Measurements from ENCODE around the gene C16orf78. TPM values are rescaled to one million over a fixed set of nuclear protein-coding genes. Genes with fewer than 3 reads are reported as not detected.

C16orf78 gene
- total RNA-seq, 1 experiment from 2014 or later = not detected

DNA sequence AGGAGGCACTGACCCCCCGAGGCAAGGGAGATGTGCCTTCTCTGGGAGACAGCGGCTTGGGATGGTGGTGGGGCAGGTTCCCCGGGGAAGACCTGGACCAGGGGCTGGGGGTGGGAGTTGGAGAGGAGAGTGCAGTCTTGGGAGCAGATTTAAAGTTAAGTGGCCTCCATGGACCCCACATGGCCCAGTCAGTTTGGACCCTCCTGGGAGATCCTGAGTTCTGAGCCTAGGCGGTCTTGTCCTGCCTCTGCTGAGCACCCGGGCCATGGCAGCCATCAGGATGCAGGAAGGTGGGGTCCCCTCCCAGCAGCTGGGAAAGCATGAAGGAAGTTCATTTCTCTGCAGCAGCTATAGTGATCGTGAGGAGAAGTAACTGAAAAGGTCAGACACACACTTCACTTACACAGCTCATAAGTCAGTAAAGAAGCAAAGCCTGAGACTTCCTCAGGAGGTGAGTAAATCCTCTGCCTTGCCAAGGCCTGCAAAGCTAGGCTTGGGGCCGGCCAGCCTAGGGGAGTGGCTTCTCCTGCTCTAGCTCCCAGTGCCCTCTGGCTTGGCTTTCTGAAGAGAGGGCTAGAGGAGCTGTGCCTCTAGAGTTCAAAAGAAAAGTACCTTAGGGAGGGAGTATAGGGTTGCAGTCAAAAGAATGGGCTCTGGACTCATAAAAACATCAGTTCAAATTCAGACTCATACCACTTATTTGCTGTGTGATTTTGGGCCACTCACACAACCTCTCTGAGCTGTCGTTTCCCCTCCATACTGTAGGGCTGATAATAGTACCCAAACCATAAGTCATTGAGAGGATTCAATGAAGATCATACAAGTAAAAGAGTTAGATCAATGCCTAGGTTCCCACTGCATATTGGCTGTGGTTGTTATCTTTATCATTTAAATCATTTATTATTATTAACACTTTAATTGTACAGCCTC lies 31.0 kb upstream of the C16orf78 start:
- Mint-ChIP-seq H3K9me3 (no peaks in the 10 kb centered on the region), H3K4me1 (no peaks in the 10 kb centered on the region), H3K27ac (no peak overlapping the region), H3K36me3 (no peaks in the 10 kb centered on the region), H3K4me3 (no peak overlapping the region), H3K27me3 (ENCODE audit: low read depth) (peaks cover 6% of the 10 kb centered on the region)
- POLR2A ChIA-PET = no interaction called here
- CTCF ChIA-PET = interaction anchor here (0.6 to 1.2 kb wide), 3 partner anchors 10 to 511 kb away, joined by 3 to 7 read pairs (median 3); no protein-coding TSS in a partner anchor
- ATAC-seq (no peak), DNase-seq (ENCODE audit: low spot score) (no peak)
- no peak for TF ChIP-seq GABPB1 (CRISPR knock-in tag; IDR thresholded peaks at IDR 0.05)
- TF ChIP-seq ZNF219 (CRISPR knock-in tag; IDR thresholded peaks at IDR 0.05; ENCODE audit: borderline replicate concordance) = no peak
- no peak for TF ChIP-seq SMAD3 (CRISPR knock-in tag; IDR thresholded peaks at IDR 0.05; ENCODE audit: borderline replicate concordance)
- no peak for TF ChIP-seq IRF2 (CRISPR knock-in tag; IDR thresholded peaks at IDR 0.05; ENCODE audit: borderline replicate concordance, low read depth)
- no peak for TF ChIP-seq GRHL2 (CRISPR knock-in tag; IDR thresholded peaks at IDR 0.05; ENCODE audit: insufficient replicate concordance, severe bottlenecking)
- no peak for TF ChIP-seq RELA (CRISPR knock-in tag; IDR thresholded peaks at IDR 0.05; ENCODE audit: borderline replicate concordance)
- TF ChIP-seq, protein P1, sequence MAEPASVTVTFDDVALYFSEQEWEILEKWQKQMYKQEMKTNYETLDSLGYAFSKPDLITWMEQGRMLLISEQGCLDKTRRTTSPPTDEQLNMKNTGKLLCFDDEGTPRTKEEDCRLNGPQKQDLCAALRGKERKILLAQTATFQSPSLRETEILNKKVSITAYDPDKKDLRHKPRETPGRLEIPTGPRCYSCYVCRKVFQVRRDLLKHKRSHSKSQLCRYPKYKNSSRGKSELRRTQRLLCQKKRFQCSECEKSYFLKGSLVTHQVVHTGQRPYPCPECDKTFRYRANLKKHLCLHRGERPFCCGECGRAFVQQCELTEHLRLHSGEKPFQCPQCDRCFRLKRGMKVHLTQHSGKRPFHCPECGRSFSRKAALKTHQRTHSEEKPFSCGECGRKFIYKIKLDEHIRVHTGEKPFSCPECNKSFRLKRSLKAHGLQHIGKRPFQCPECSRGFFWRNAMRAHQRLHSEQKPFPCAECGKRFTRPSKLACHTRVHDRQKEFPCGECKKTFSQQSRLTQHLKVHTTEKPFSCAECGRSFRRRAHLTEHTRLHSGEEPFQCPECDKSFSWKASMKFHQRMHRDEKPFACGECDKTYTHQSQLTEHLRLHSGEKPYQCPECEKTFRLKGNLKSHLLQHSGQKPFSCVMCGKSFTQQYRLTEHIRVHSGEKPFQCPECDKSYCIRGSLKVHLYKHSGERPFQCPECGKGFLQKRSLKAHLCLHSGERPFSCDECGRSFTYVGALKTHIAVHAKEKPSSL (CRISPR knock-in tag; conservative IDR thresholded peaks at IDR 0.05) = no peak
- TF ChIP-seq ATF3 (CRISPR knock-in tag; conservative IDR thresholded peaks at IDR 0.05) = no peak
- TF ChIP-seq E2F1 (CRISPR knock-in tag; IDR thresholded peaks at IDR 0.05) = no peak
- TF ChIP-seq, protein P2, sequence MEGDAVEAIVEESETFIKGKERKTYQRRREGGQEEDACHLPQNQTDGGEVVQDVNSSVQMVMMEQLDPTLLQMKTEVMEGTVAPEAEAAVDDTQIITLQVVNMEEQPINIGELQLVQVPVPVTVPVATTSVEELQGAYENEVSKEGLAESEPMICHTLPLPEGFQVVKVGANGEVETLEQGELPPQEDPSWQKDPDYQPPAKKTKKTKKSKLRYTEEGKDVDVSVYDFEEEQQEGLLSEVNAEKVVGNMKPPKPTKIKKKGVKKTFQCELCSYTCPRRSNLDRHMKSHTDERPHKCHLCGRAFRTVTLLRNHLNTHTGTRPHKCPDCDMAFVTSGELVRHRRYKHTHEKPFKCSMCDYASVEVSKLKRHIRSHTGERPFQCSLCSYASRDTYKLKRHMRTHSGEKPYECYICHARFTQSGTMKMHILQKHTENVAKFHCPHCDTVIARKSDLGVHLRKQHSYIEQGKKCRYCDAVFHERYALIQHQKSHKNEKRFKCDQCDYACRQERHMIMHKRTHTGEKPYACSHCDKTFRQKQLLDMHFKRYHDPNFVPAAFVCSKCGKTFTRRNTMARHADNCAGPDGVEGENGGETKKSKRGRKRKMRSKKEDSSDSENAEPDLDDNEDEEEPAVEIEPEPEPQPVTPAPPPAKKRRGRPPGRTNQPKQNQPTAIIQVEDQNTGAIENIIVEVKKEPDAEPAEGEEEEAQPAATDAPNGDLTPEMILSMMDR (IDR thresholded peaks at IDR 0.05) = no peak
- no peak for TF ChIP-seq E2F4 (CRISPR knock-in tag; IDR thresholded peaks at IDR 0.05; ENCODE audit: borderline replicate concordance, low read depth)
- TF ChIP-seq ZNF232 (CRISPR knock-in tag; IDR thresholded peaks at IDR 0.05) = no peak

DNA sequence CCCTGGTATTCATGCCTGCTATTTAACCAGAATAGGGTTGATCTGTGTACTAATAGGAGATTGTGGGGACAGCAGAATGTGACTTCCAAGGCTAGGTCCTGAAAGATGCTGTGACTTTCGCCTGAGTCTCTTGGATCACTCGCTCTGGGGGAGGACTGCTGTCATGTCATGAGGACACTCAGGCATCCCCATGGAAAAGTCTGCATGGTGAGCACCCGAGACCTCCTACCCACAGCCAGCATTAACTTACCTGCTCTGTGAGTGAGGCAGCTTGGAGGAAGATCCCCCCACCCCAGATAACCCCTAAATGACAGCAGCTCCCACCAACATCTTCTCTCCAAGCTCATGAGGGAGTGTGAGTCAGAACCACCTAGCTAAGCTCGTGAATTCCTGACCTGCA lies 30.3 kb upstream of the C16orf78 start:
- Mint-ChIP-seq H3K9me3 (no peaks in the 10 kb centered on the region), H3K4me3 (no peak overlapping the region), H3K27me3 (ENCODE audit: low read depth) (peaks cover 6% of the 10 kb centered on the region), H3K4me1 (no peaks in the 10 kb centered on the region), H3K27ac (no peak overlapping the region), H3K36me3 (no peaks in the 10 kb centered on the region)
- ChIA-PET CTCF (interaction anchor here (1.2 kb wide), 1 partner anchor 9 kb away, joined by 7 read pairs; no protein-coding TSS in a partner anchor), POLR2A (no interaction called here)
- DNase-seq (ENCODE audit: low spot score) (no peak), ATAC-seq (no peak)
- TF ChIP-seq TP53 (CRISPR knock-in tag; IDR thresholded peaks at IDR 0.05) = no peak
- TF ChIP-seq, protein P3, sequence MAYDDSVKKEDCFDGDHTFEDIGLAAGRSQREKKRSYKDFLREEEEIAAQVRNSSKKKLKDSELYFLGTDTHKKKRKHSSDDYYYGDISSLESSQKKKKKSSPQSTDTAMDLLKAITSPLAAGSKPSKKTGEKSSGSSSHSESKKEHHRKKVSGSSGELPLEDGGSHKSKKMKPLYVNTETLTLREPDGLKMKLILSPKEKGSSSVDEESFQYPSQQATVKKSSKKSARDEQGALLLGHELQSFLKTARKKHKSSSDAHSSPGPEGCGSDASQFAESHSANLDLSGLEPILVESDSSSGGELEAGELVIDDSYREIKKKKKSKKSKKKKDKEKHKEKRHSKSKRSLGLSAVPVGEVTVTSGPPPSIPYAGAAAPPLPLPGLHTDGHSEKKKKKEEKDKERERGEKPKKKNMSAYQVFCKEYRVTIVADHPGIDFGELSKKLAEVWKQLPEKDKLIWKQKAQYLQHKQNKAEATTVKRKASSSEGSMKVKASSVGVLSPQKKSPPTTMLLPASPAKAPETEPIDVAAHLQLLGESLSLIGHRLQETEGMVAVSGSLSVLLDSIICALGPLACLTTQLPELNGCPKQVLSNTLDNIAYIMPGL (CRISPR knock-in tag; IDR thresholded peaks at IDR 0.05) = no peak
- no peak for TF ChIP-seq ZNF532 (CRISPR knock-in tag; IDR thresholded peaks at IDR 0.05; ENCODE audit: borderline replicate concordance)
- TF ChIP-seq PREB (CRISPR knock-in tag; IDR thresholded peaks at IDR 0.05; ENCODE audit: borderline replicate concordance) = no peak
- no peak for TF ChIP-seq FOXJ3 (CRISPR knock-in tag; IDR thresholded peaks at IDR 0.05; ENCODE audit: borderline replicate concordance)
- TF ChIP-seq NR2C2 (CRISPR knock-in tag; IDR thresholded peaks at IDR 0.05) = no peak

Measured in WTC11 (cell line).